Karpas-422 (cell line): ENCODE data around the gene ZNF45. TPM values are rescaled to one million over a fixed set of nuclear protein-coding genes. Genes with fewer than 3 reads are reported as not detected.

Source experiments
- DNase-seq: peaks from one replicate; pipeline ENCODE4 v3.0.0-alpha.2; 2015
- H2AFZ ChIP-seq: fragments of 200-600 bp; sonication (generic); 2 replicates; pipeline ENCODE4 v1.6.1; 2014; ENCODE audit warnings: antibody characterized with exemption, low read length, mixed read lengths
- H3K27ac ChIP-seq: fragments of 200-600 bp; sonication (generic); 2 replicates; pipeline ENCODE4 v1.5.1; 2014; ENCODE audit warnings: mild to moderate bottlenecking, low read length, moderate library complexity
- H3K27me3 ChIP-seq: fragments of 200-600 bp; sonication (generic); 2 replicates; pipeline ENCODE4 v1.6.1; 2014; ENCODE audit warnings: low read length, mixed read lengths
- H3K36me3 ChIP-seq: fragments of 200-600 bp; sonication (generic); 2 replicates; pipeline ENCODE4 v1.6.1; 2014; ENCODE audit warnings: low read length, mixed read lengths; ENCODE audit not compliant: insufficient read depth
- H3K4me1 ChIP-seq: fragments of 200-600 bp; sonication (generic); 2 replicates; pipeline ENCODE4 v1.6.1; 2014; ENCODE audit warnings: mild to moderate bottlenecking, low read length, mixed read lengths
- H3K4me2 ChIP-seq: fragments of 200-600 bp; sonication (generic); 2 replicates; pipeline ENCODE4 v1.6.1; 2014; ENCODE audit warnings: low read length, low read depth, mild to moderate bottlenecking; ENCODE audit not compliant: poor library complexity, severe bottlenecking
- H3K4me3 ChIP-seq: fragments of 200-600 bp; sonication (generic); 2 replicates; pipeline ENCODE4 v1.5.1; 2014; ENCODE audit warnings: mild to moderate bottlenecking, antibody characterized with exemption, low read length, mixed read lengths
- H3K79me2 ChIP-seq: fragments of 200-600 bp; sonication (generic); 2 replicates; pipeline ENCODE4 v1.6.1; 2014; ENCODE audit warnings: mild to moderate bottlenecking, low read length, mixed read lengths
- H3K9ac ChIP-seq: fragments of 200-600 bp; sonication (generic); 2 replicates; pipeline ENCODE4 v1.6.0; 2014; ENCODE audit warnings: low read length
- H3K9me2 ChIP-seq: fragments of 200-600 bp; sonication (generic), shearing (Covaris generic); replicated peaks from 2 replicates; pipeline ENCODE4 v1.6.0; 2014; ENCODE audit warnings: mild to moderate bottlenecking, low read length, moderate library complexity; ENCODE audit not compliant: insufficient read depth
- H3K9me3 ChIP-seq: fragments of 300-700, 200-600 bp; sonication (generic); 2 replicates; pipeline ENCODE4 v1.6.1; 2014; ENCODE audit warnings: low read length, mixed read lengths
- H4K20me1 ChIP-seq: fragments of 200-600 bp; sonication (generic); 2 replicates; pipeline ENCODE4 v1.6.1; 2014; ENCODE audit warnings: mild to moderate bottlenecking, antibody characterized with exemption, low read length, low read depth; ENCODE audit not compliant: insufficient read depth
- total RNA-seq: library from RNA; depleted of rRNA; stranded (reverse); fragments of >200 nt; shearing (Covaris generic); gene quantifications from 2 replicates; pipeline ENCODE4 v1.2.3, GENCODE V29; 2014; ENCODE audit warnings: low replicate concordance

The ZNF45 gene
- total RNA-seq, 1 experiment from 2014 or later, result 21.7 TPM

DNA sequence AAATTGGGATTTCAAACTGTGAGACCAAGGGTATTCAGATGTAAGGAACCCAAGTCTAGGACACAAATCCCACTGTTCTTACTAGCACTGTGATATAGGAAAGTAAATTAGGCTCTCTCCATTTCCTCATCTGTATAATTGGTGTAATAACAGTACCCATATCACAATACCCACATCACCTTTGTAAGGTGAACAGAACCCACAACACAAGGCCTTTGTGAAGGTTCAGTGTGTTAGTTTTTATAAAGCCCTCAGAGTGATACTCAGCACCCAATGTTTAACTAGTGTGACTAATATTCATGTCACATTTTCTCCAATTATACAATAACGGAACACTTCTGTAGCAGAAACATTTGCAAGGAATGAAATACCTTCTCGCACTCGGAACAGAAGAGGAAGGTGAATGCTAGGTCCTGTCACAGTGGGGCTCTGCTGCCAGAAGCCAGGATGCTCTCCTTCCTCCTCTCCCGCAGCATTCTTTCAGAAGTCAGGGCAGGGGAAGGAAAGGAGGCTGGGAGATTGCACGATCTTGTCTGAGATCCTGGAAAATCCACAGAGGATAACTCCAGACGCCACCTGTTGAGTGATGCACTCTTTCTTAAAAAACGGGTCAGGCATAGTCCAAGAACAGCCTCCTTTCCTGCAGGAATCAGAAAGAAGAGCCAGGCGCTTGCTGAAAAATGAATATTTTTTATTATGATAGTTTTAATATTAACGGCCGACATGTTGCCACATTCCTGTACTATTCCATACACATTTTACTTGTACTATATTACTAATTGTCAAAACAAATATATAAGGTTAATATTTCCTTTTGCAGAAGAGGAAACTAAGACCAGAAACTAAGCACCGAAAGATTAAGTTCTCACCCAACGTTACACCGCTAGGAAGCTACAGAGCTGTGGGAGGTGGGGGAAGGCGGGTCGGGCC is 762 bp downstream of the ZNF45 start:
- H3K27me3 ChIP-seq, result no peaks in the 10 kb centered on the region
- peak overlapping the region; percentile 98 for H3K4me3 ChIP-seq
- H3K27ac ChIP-seq, result peak overlapping the region; percentile 53; the same call in 1 of the 2 replicates
- no peaks in the 10 kb centered on the region for H3K9me2 ChIP-seq
- H2AFZ ChIP-seq, result peak overlapping the region; percentile 99
- no peak for DNase-seq
- H3K4me1 ChIP-seq, result peaks cover 22% of the 10 kb centered on the region
- no peaks in the 10 kb centered on the region for H4K20me1 ChIP-seq
- peak overlapping the region; percentile 89 for H3K4me2 ChIP-seq
- H3K9me3 ChIP-seq, result peaks cover 3% of the 10 kb centered on the region
- peaks cover 39% of the 10 kb centered on the region for H3K36me3 ChIP-seq
- H3K79me2 ChIP-seq, result peaks cover 22% of the 10 kb centered on the region
- H3K9ac ChIP-seq, result peak overlapping the region; percentile 93

DNA sequence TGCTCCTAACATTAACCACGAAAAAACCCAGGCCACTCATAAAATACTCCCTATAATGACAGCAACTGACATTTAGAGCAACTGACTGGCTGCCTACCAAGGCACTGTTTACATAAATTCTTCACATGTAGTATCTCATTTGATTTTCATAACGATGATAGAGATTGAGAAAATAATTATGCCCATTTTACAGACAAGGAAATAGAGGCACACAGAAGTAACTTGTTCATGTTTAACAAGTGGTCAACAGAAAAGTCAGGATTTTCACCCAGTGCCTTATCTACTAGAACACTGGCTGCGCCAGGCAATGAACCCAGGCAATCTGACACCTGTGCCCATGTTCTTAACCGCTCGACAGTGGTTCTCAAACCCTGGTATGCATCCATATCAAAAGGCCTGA is 6.3 kb downstream of the ZNF45 start:
- no peak overlapping the region for H3K4me3 ChIP-seq
- DNase-seq, result no peak
- peaks cover 11% of the 10 kb centered on the region for H3K79me2 ChIP-seq
- no peak overlapping the region for H3K27ac ChIP-seq
- no peak overlapping the region for H3K4me2 ChIP-seq
- no peak overlapping the region for H2AFZ ChIP-seq
- H3K27me3 ChIP-seq, result no peaks in the 10 kb centered on the region
- H4K20me1 ChIP-seq, result no peaks in the 10 kb centered on the region
- no peak overlapping the region for H3K9ac ChIP-seq
- H3K9me3 ChIP-seq, result no peaks in the 10 kb centered on the region
- peaks cover 91% of the 10 kb centered on the region for H3K36me3 ChIP-seq
- peaks cover 1% of the 10 kb centered on the region for H3K4me1 ChIP-seq
- H3K9me2 ChIP-seq, result no peaks in the 10 kb centered on the region

DNA sequence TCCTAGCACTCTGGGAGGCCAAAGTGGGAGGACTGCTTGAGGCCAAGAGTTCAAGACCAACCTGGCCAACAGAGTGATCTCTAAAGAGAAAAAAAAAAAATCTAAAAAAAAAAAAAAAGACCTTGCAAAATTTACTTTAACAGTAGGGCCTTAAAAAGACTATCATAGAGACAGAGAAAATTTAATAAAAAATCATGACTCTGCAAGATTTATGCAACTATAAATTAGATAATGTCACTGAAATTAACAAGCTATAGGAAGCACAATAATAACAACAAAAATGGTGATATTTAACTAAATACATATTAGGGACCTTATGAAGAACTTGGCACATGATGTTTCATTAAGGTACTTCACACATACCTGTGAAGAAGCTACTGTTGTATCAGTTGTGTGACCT is 11.2 kb downstream of the ZNF45 start:
- no peak overlapping the region for H3K4me2 ChIP-seq
- peaks cover 10% of the 10 kb centered on the region; the same call in 1 of the 2 replicates for H3K9me3 ChIP-seq
- peaks cover 97% of the 10 kb centered on the region for H3K36me3 ChIP-seq
- H3K4me3 ChIP-seq, result no peak overlapping the region
- no peaks in the 10 kb centered on the region for H4K20me1 ChIP-seq
- no peak for DNase-seq
- no peaks in the 10 kb centered on the region for H3K27me3 ChIP-seq
- H2AFZ ChIP-seq, result no peak overlapping the region
- no peak overlapping the region for H3K27ac ChIP-seq
- H3K79me2 ChIP-seq, result no peaks in the 10 kb centered on the region
- no peaks in the 10 kb centered on the region for H3K4me1 ChIP-seq
- no peak overlapping the region for H3K9ac ChIP-seq
- no peaks in the 10 kb centered on the region for H3K9me2 ChIP-seq

DNA sequence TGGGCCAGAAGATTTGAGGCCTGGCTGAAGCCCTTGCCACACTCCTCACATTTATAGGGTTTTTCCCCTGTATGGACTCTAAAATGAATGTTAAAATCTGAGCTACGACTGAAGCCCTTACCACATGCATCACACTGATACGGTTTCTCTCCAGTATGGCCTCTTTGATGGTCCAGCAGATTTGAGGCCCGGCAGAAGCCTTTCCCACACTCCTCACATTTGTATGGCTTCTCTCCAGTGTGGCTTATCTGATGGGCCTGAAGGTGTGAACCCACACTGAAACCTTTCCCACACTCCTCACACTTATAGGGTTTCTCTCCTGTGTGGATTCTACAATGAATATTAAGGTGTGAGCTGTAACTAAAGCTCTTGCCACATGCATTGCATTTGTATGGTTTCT is 21.0 kb downstream of the ZNF45 start:
- Histone ChIP-seq H3K4me2 (no peak overlapping the region), H3K4me3 (no peak overlapping the region), H3K36me3 (peaks cover 69% of the 10 kb centered on the region), H3K9me3 (peaks cover 51% of the 10 kb centered on the region), H4K20me1 (no peaks in the 10 kb centered on the region), H2AFZ (no peak overlapping the region), H3K9ac (no peak overlapping the region), H3K27ac (no peak overlapping the region), H3K9me2 (no peaks in the 10 kb centered on the region), H3K27me3 (no peaks in the 10 kb centered on the region), H3K4me1 (no peaks in the 10 kb centered on the region), H3K79me2 (no peaks in the 10 kb centered on the region)
- no peak for DNase-seq

DNA sequence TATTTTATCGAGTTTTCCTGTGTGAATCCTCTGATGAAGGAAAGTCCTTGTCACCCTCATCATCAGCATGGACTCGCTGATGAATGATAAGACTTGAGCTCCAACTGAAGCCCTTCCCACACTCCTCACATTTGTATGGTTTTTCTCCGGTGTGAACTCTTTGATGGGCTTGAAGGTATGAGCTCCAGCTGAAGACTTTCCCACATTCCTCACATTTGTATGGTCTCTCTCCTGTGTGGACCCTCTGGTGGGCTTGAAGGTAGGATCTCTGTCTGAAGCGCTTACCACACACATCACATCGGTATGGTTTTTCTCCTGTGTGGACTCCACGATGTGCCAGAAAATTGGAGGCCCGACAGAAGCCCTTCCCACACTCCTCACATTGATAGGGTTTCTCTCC is 21.7 kb downstream of the ZNF45 start:
- Histone ChIP-seq H3K27me3 (no peaks in the 10 kb centered on the region), H3K9ac (no peak overlapping the region), H4K20me1 (no peaks in the 10 kb centered on the region), H3K9me3 (peaks cover 51% of the 10 kb centered on the region), H3K79me2 (no peaks in the 10 kb centered on the region), H3K4me1 (no peaks in the 10 kb centered on the region), H3K4me3 (no peak overlapping the region), H2AFZ (no peak overlapping the region), H3K27ac (no peak overlapping the region), H3K9me2 (no peaks in the 10 kb centered on the region), H3K36me3 (peaks cover 62% of the 10 kb centered on the region), H3K4me2 (no peak overlapping the region)
- no peak for DNase-seq

DNA sequence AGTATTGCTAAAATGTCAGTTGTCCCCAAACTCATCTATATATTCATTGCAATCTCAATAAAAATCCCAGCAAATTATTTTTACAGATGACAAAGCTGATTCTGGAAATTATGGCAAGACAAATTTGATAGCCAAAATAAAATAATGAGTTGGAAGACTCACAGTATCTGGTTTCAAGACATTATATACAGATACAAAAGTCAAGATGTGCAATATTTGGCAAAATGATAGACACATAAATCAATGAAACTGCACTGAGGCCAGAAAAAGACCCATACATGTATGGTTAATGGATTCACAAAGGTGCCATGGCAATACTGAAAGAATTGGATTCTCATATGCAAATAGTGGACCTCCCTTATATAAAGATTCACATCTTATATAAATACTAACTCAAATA is 24.2 kb downstream of the ZNF45 start:
- H3K4me2 ChIP-seq, result no peak overlapping the region
- no peaks in the 10 kb centered on the region for H3K9me2 ChIP-seq
- H3K4me3 ChIP-seq, result no peak overlapping the region
- H3K27me3 ChIP-seq, result no peaks in the 10 kb centered on the region
- no peak for DNase-seq
- peaks cover 38% of the 10 kb centered on the region for H3K36me3 ChIP-seq
- H4K20me1 ChIP-seq, result no peaks in the 10 kb centered on the region
- no peak overlapping the region for H3K9ac ChIP-seq
- no peaks in the 10 kb centered on the region for H3K79me2 ChIP-seq
- H3K9me3 ChIP-seq, result peaks cover 47% of the 10 kb centered on the region
- no peaks in the 10 kb centered on the region for H3K4me1 ChIP-seq
- H2AFZ ChIP-seq, result no peak overlapping the region
- H3K27ac ChIP-seq, result no peak overlapping the region

DNA sequence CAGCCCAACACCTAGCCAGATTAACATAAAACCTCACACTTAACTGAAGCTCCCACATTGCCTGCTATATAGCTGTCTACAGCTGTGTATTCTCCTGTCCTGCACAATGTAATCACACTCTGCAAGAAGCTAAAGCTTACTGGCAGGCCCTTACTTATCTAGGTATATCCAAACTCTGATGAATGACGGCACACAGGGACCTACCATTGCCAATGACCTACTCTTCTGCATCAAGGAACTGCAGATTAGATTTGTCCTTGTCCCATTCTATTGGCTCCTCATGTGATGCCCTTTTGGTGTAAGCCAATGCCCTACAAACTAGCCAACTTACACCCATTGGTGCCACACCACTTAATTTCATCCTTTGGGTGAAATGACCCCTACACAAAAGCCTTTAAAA is 26.4 kb downstream of the ZNF45 start:
- Histone ChIP-seq H3K4me2 (no peak overlapping the region), H3K4me1 (no peaks in the 10 kb centered on the region), H3K36me3 (peaks cover 16% of the 10 kb centered on the region), H3K27me3 (no peaks in the 10 kb centered on the region), H3K9me3 (peaks cover 30% of the 10 kb centered on the region), H2AFZ (no peak overlapping the region), H3K27ac (no peak overlapping the region), H3K9me2 (no peaks in the 10 kb centered on the region), H4K20me1 (no peaks in the 10 kb centered on the region), H3K79me2 (no peaks in the 10 kb centered on the region), H3K4me3 (no peak overlapping the region), H3K9ac (no peak overlapping the region)
- no peak for DNase-seq

DNA sequence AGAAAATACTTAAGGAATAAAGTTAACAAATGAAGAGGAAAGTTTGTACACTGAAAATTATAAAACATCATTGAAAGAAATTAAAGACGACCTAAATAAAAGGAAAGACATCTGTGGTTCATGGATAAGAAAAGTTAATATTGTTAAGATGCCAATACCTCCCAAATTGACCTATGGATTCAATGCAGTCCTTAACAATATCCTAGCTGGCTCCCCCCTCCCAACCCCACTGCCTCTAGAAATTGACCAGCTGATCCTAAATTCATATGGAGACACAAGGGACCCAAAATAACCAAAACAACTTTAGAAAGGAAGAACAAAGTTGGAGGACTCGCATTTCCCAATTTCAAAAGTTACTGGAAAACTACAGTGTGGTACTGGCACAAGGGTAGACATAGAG is 28.3 kb downstream of the ZNF45 start:
- Histone ChIP-seq H3K79me2 (no peaks in the 10 kb centered on the region), H3K4me1 (peaks cover 3% of the 10 kb centered on the region), H3K36me3 (no peaks in the 10 kb centered on the region; the same call in 1 of the 2 replicates), H3K9me3 (peaks cover 16% of the 10 kb centered on the region; the same call in 1 of the 2 replicates), H3K4me3 (no peak overlapping the region), H2AFZ (no peak overlapping the region), H3K27me3 (no peaks in the 10 kb centered on the region), H3K27ac (no peak overlapping the region), H4K20me1 (no peaks in the 10 kb centered on the region), H3K4me2 (no peak overlapping the region), H3K9me2 (no peaks in the 10 kb centered on the region), H3K9ac (no peak overlapping the region)
- DNase-seq, result no peak
